Heart left ventricle (tissue), 16 donors: ENCODE results near the gene CENPX. TPM values are rescaled to one million over a fixed set of nuclear protein-coding genes. Genes with fewer than 3 reads are reported as not detected.

Source experiments
- ATAC-seq, 4 donors: fragments of 200-7000 bp; cut with Tn5 transposase; one replicate each; pipeline ENCODE4 v1.9.1; 2020 to 2022; ENCODE audit warnings: moderate library complexity in 4 of 4, mild to moderate bottlenecking in 3 of 4, moderate number of reproducible peaks in 1 of 4
- DNase-seq, 5 donors: peaks; one replicate each; pipeline ENCODE4 v3.0.0-alpha.2; 2020
- H3K27ac ChIP-seq, 12 donors: fragments of 200-600 bp; sonication (generic) in 4 of 12; one replicate each; pipeline versions ENCODE4 v1.5.0 to v1.8.0; 2016 to 2022; ENCODE audit warnings: mild to moderate bottlenecking in 2 of 12
- H3K27me3 ChIP-seq, 9 donors: fragments of 200-600 bp; sonication (generic) in 2 of 9; one replicate each; pipeline versions ENCODE4 v1.5.1 to v1.8.0; 2016 to 2022; ENCODE audit warnings: mild to moderate bottlenecking in 3 of 9
- H3K36me3 ChIP-seq, 9 donors: fragments of 200-600 bp; sonication (generic) in 2 of 9; one replicate each; pipeline versions ENCODE4 v1.5.0 to v1.8.0; 2018 to 2022; ENCODE audit warnings: mild to moderate bottlenecking in 2 of 9
- H3K4me1 ChIP-seq, 12 donors: fragments of 200-600 bp; sonication (generic) in 4 of 12; one replicate each; pipeline versions ENCODE4 v1.5.0 to v1.8.0; 2016 to 2022; ENCODE audit warnings: mild to moderate bottlenecking in 3 of 12
- H3K4me3 ChIP-seq, 12 donors: fragments of 200-600 bp; sonication (generic) in 4 of 12; one replicate each; pipeline versions ENCODE4 v1.5.0 to v1.8.0; 2017 to 2022; ENCODE audit warnings: mild to moderate bottlenecking in 9 of 12, moderate library complexity in 4 of 12
- H3K9me3 ChIP-seq, 12 donors: fragments of 200-600 bp; sonication (generic) in 4 of 12; one replicate each; pipeline versions ENCODE4 v1.5.0 to v1.8.0; 2016 to 2022; ENCODE audit warnings: mild to moderate bottlenecking in 1 of 12
- POLR2A ChIP-seq, 2 donors: fragments of 450-650 bp; IDR thresholded peaks; one replicate each; pipeline ENCODE4 v1.6.1; 2017; ENCODE audit warnings: antibody characterized with exemption in 2 of 2, mild to moderate bottlenecking in 2 of 2, moderate library complexity in 2 of 2
- WGBS, 4 donors: extraction: QIAGEN DNeasy Blood & Tissue Kit in 2 of 4; methylation state at CpG; one replicate each; pipeline versions ENCODE4 v1.1.5 to v1.1.7; 2013 to 2018; 5-methylcytosine and 5-hydroxymethylcytosine counted together
- intact Hi-C, 10 donors: fragments of 100-400 bp; cut with DNase I; formaldehyde crosslinking; loops; one replicate each; pipeline versions ENCODE4 v1.11.1 to v1.14.2; 2022
- polyA plus RNA-seq, 2 donors: library from polyadenylated mRNA; stranded (reverse); fragments of 200-250 nt; gene quantifications; one replicate each; pipeline ENCODE4 v1.2.3, GENCODE V29; 2013
- total RNA-seq, 9 donors: library from RNA; depleted of rRNA in 2 of 9; stranded (reverse); fragments of >200 nt in 2 of 9; fragmentation: NEBNext Ultra II Directional in 3 of 9; extraction: Animal tissue kit (Norgen Biotek cat#: 25700) in 3 of 9; gene quantifications; one replicate each; pipeline versions ENCODE4 v1.1.0 to v1.2.4, GENCODE V29; 2016 to 2023
- TF ChIP-seq, protein P1 (sequence below), 12 donors: fragments of 200-600 bp; sonication (generic) in 4 of 12; IDR thresholded peaks; one replicate each; pipeline versions ENCODE4 v1.5.0 to v1.8.0; 2018 to 2022; ENCODE audit warnings: antibody characterized with exemption in 12 of 12, mild to moderate bottlenecking in 5 of 12
- donor health status: ischemic (EF 13 %, LVEDD 7.1; RV severe dilation, severe dysfunction).
- donor health status: healthy with polysubstance abuse.
- donor health status: DM: no; HTN: yes; CAD: no.
- donor health status: DM: no; HTN: no; CAD: no.
- donor health status: ischemic (EF 25% LVEDD 6.9; RV normal size, moderate dysfunction).
- donor health status: ischemic (EF 25% LVEDD 5.7; RV mildly dilated, moderate dysfunction).
- donor health status: healthy.
- donor health status: DM: yes; HTN: yes; CAD: no.
- donor health status: ischemic (EF 35%, LVEDD 5.7; RV mildly dilated, moderate dysfunction).
- donor health status: nonischemic (EF 11% LVEDD 7.7; RV severe dilation, severe dysfunction).
- donor health status: DM: yes; HTN: yes; CAD: no.
- donor health status: PGD.
- donor health status: ischemic (EF 29% LVEDD 5.4; RV normal size, mild dysfunction).
- donor health status: nonischemic (EF 23%, LVEDD 6.1; RV moderate dilation, normal function).

CENPX gene
- total and polyA plus RNA-seq, 11 donors, result 16.8 to 126 (median 29.2) TPM

DNA sequence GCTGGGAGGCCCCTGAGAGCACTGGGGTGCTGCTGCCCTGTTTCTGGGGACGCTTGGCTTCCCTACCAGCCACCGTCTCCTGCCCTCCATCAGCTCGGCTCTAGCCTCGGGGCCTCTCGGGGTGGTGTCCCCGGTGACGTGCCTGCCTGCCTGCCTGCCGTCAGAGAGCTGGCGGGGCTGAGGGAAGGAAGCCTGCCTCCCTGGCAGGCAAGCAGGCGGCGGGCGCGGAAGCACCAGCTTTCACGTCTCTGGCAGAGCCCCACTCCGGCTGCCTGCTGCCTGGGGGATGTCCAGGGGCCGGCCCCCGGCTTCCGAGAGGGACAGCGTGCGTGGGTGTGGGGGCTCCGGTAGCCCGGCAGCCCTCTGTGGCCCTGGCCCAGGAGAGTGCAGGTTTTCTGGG is 9.3 kb downstream of the CENPX start:
- peaks cover 0 to 38% (median 10%) of the 10 kb centered on the region in 12 donors for H3K4me1 ChIP-seq
- H3K27me3 ChIP-seq, result no peaks in the 10 kb centered on the region
- WGBS, 4 donors, result 46 to 61% (median 53%) methylated on average over 19 to 22 of the region's 22 CpGs
- H3K36me3 ChIP-seq, result peaks cover 0 to 21% (median under 1%) of the 10 kb centered on the region in 9 donors
- intact Hi-C loops, result no loop called here
- H3K9me3 ChIP-seq, result no peaks in the 10 kb centered on the region
- ATAC-seq (peak; percentile 22 to 78 (median 69)), DNase-seq (peak in 4 of 5 donors; percentile 42 to 81 (median 62))
- no peak overlapping the region for H3K4me3 ChIP-seq
- no peak for TF ChIP-seq POLR2A (IDR thresholded peaks at IDR 0.05)
- TF ChIP-seq, protein P1, sequence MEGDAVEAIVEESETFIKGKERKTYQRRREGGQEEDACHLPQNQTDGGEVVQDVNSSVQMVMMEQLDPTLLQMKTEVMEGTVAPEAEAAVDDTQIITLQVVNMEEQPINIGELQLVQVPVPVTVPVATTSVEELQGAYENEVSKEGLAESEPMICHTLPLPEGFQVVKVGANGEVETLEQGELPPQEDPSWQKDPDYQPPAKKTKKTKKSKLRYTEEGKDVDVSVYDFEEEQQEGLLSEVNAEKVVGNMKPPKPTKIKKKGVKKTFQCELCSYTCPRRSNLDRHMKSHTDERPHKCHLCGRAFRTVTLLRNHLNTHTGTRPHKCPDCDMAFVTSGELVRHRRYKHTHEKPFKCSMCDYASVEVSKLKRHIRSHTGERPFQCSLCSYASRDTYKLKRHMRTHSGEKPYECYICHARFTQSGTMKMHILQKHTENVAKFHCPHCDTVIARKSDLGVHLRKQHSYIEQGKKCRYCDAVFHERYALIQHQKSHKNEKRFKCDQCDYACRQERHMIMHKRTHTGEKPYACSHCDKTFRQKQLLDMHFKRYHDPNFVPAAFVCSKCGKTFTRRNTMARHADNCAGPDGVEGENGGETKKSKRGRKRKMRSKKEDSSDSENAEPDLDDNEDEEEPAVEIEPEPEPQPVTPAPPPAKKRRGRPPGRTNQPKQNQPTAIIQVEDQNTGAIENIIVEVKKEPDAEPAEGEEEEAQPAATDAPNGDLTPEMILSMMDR (IDR thresholded peaks at IDR 0.05), result no peak
- peak overlapping the region; percentile 67 to 96 (median 90) for H3K27ac ChIP-seq

DNA sequence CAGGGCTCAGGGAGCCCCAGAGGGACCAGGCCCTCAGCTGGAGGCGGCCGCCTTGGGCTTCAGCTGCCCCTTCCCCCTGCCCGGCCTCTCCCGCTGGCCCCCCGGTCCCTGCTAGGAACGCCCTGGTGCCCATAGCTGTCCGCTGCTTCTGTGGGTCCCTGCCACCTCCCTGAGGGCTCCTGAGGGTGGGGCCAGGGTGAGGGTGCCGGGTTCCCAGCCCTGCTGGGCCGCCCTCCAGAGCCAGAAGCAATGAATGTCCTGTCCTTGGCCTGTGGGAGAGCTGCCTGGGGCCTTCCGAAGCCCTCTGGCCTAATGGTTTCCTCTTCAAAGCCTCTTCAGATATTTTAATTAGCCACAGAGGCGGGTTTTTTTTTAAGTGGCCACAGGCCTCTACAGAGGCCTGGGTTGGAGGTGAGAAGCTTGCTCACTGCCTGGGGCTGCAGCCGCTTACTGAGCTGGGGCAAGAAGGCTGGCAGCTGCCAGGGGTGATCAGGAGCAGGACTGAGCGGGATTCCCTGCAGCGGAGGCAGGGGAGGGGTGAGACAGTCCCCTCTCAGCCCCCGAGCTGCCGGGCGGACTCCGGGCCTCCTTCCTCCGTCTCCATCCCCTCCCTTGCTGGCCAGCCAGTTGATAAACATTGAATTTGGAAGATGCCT is 9.9 kb downstream of the CENPX start:
- 67 to 82% (median 73%) methylated on average over 17 to 19 of the region's 19 CpGs for WGBS, 4 donors
- intact Hi-C loops, result no loop called here
- Histone ChIP-seq H3K4me3 (no peak overlapping the region), H3K9me3 (no peaks in the 10 kb centered on the region), H3K27me3 (no peaks in the 10 kb centered on the region), H3K4me1 (peaks cover 0 to 43% (median 10%) of the 10 kb centered on the region in 12 donors), H3K27ac (peak overlapping the region; percentile 67 to 96 (median 90)), H3K36me3 (peaks cover 0 to 16% (median 0%) of the 10 kb centered on the region in 9 donors)
- TF ChIP-seq, protein P1 (IDR thresholded peaks at IDR 0.05), result no peak
- no peak for TF ChIP-seq POLR2A (IDR thresholded peaks at IDR 0.05)
- DNase-seq (peak in 2 of 5 donors; percentile 56 to 68), ATAC-seq (peak; percentile 38 to 60 (median 41))

DNA sequence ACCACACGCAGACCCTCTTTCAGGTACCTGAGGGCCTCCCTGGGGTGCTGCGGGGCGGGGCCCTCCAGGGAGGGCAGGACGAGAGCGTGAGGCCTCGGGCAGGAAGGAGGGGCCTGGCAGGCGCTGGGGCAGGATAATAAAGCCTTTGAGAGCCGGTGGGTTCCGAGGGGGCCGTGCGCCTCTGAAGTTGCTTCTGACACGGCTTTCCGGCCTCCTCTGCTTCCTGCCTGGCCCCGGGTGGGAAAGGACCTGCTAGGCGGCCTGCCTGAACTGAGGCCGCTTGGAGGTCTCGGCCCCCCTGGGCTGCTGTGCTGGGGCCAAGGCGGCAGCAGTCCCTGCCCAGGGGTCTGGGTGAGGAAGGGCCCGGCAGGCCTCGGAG is 10.4 kb downstream of the CENPX start:
- no peak for TF ChIP-seq POLR2A (IDR thresholded peaks at IDR 0.05)
- TF ChIP-seq, protein P1 (IDR thresholded peaks at IDR 0.05), result no peak
- peak overlapping the region; percentile 67 to 96 (median 90) for H3K27ac ChIP-seq
- no peak for ATAC-seq
- H3K4me1 ChIP-seq, result peaks cover 0 to 48% (median 12%) of the 10 kb centered on the region in 12 donors
- H3K4me3 ChIP-seq, result no peak overlapping the region
- WGBS, 4 donors, result 75 to 82% (median 78%) methylated on average over 16 to 20 of the region's 20 CpGs
- H3K9me3 ChIP-seq, result no peaks in the 10 kb centered on the region
- no peak for DNase-seq
- H3K36me3 ChIP-seq, result peaks cover 0 to 11% (median 0%) of the 10 kb centered on the region in 9 donors
- no peaks in the 10 kb centered on the region for H3K27me3 ChIP-seq
- intact Hi-C loops, result no loop called here

DNA sequence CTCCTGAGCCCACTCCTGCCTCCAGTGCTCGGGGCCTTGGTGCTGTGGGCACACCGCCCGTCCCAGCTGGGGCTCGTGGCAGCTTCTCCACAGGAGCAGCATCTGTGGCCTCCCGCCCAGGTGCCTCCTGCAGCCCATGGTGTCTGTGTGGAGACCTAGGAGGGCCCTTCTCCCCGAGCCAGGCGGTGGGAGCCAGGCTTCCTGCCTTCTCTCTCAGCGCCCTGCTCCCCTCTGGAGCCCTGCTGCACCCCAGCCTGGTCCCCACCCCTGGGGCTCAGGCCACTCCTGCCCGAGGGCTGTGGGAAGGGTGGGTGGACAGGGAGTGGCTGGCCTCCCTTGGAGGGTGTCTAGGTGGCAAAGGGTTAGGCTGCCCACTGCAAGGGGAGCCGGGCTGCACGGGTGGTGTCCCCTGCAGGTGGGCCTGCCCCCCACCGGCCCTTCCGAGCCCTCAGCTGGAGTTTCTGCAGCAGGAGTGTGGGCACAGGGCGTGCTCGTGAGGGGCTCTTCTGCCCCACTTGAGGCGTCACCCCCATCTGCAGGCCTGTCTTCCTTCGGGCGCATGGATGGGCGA is 11.0 kb downstream of the CENPX start:
- Histone ChIP-seq H3K4me1 (peaks cover 0 to 54% (median 14%) of the 10 kb centered on the region in 12 donors), H3K36me3 (peaks cover 0 to 9% (median 0%) of the 10 kb centered on the region in 9 donors), H3K9me3 (no peaks in the 10 kb centered on the region), H3K27me3 (no peaks in the 10 kb centered on the region), H3K4me3 (no peak overlapping the region), H3K27ac (peak overlapping the region in 6 of 12 donors; percentile 88 to 96 (median 90))
- intact Hi-C loops, result no loop called here
- TF ChIP-seq, protein P1 (IDR thresholded peaks at IDR 0.05), result no peak
- no peak for TF ChIP-seq POLR2A (IDR thresholded peaks at IDR 0.05)
- ATAC-seq (no peak), DNase-seq (no peak)
- 93 to 98% (median 95%) methylated on average over 16 to 19 of the region's 19 CpGs for WGBS, 4 donors
